Measurements from ENCODE around the gene LRP1.
"Not testable (repeated sequence)": the region's sequence is repeated elsewhere in the genome, so short reads cannot be mapped to it uniquely, and the experiment has no call there.

LRP1 gene

GRCh38 chr12:57116580-57117281 is 11.6 kb upstream of the LRP1 start:
- no peak for DNase-seq (ENCODE audit: low spot score)
- Mint-ChIP-seq H3K4me3 (no peak overlapping the region), H3K4me1 (ENCODE audit: low read depth) (peaks cover 10% of the 10 kb centered on the region), H3K36me3 (ENCODE audit: low read depth) (no peaks in the 10 kb centered on the region), H3K9me3 (no peaks in the 10 kb centered on the region), H3K27ac (no peak overlapping the region), H3K27me3 (ENCODE audit: low read depth) (peaks cover 12% of the 10 kb centered on the region)

- DNase-seq (ENCODE audit: low spot score) = no peak
Measured at GRCh38 chr12:57118711-57119271, 9.5 kb upstream of the LRP1 start.

GRCh38 chr12:57119294-57120085 is 8.8 kb upstream of the LRP1 start:
- Mint-ChIP-seq H3K27me3 (ENCODE audit: low read depth) (peaks cover 20% of the 10 kb centered on the region), H3K36me3 (ENCODE audit: low read depth) (peaks cover 6% of the 10 kb centered on the region), H3K27ac (no peak overlapping the region), H3K9me3 (peaks cover 14% of the 10 kb centered on the region), H3K4me3 (no peak overlapping the region), H3K4me1 (ENCODE audit: low read depth) (peaks cover 4% of the 10 kb centered on the region)
- DNase-seq (ENCODE audit: low spot score) = no peak

More at GRCh38 chr12:57118711-57119271, 9.5 kb upstream of the LRP1 start:
- Mint-ChIP-seq H3K4me3 (no peak overlapping the region), H3K27ac (peak overlapping the region; percentile 13), H3K36me3 (ENCODE audit: low read depth) (peaks cover 3% of the 10 kb centered on the region), H3K27me3 (ENCODE audit: low read depth) (peaks cover 15% of the 10 kb centered on the region), H3K4me1 (ENCODE audit: low read depth) (no peaks in the 10 kb centered on the region), H3K9me3 (peaks cover 8% of the 10 kb centered on the region)

- H3K4me3 Mint-ChIP-seq; H3K36me3 Mint-ChIP-seq (ENCODE audit: low read depth): not testable (repeated sequence)
- peaks cover 14% of the 10 kb centered on the region for H3K9me3 Mint-ChIP-seq
Measured at GRCh38 chr12:57120718-57121117, 7.6 kb upstream of the LRP1 start.

GRCh38 chr12:57123813-57124212 is 4.5 kb upstream of the LRP1 start:
- no peak overlapping the region for H3K4me3 Mint-ChIP-seq
- peaks cover 14% of the 10 kb centered on the region for H3K9me3 Mint-ChIP-seq
- no peak overlapping the region for H3K27ac Mint-ChIP-seq
- H3K36me3 Mint-ChIP-seq (ENCODE audit: low read depth) = peaks cover 6% of the 10 kb centered on the region
- H3K4me1 Mint-ChIP-seq (ENCODE audit: low read depth) = peaks cover 13% of the 10 kb centered on the region
- DNase-seq (ENCODE audit: low spot score) = no peak
- peaks cover 31% of the 10 kb centered on the region for H3K27me3 Mint-ChIP-seq (ENCODE audit: low read depth)

More at GRCh38 chr12:57120718-57121117, 7.6 kb upstream of the LRP1 start:
- not testable (repeated sequence) for H3K27ac Mint-ChIP-seq; DNase-seq (ENCODE audit: low spot score); H3K4me1 Mint-ChIP-seq (ENCODE audit: low read depth)
- peaks cover 28% of the 10 kb centered on the region for H3K27me3 Mint-ChIP-seq (ENCODE audit: low read depth)

GRCh38 chr12:57124261-57124877 is 3.9 kb upstream of the LRP1 start:
- H3K27me3 Mint-ChIP-seq (ENCODE audit: low read depth) = peaks cover 31% of the 10 kb centered on the region
- H3K27ac Mint-ChIP-seq = no peak overlapping the region
- H3K4me1 Mint-ChIP-seq (ENCODE audit: low read depth) = peaks cover 13% of the 10 kb centered on the region
- peak; percentile 65 for DNase-seq (ENCODE audit: low spot score)
- no peak overlapping the region for H3K4me3 Mint-ChIP-seq
- H3K9me3 Mint-ChIP-seq = peaks cover 14% of the 10 kb centered on the region
- peaks cover 6% of the 10 kb centered on the region for H3K36me3 Mint-ChIP-seq (ENCODE audit: low read depth)

GRCh38 chr12:57126061-57126460 is 2.2 kb upstream of the LRP1 start:
- Mint-ChIP-seq H3K4me1 (ENCODE audit: low read depth) (peaks cover 17% of the 10 kb centered on the region), H3K9me3 (peaks cover 14% of the 10 kb centered on the region), H3K27me3 (ENCODE audit: low read depth) (peaks cover 43% of the 10 kb centered on the region), H3K36me3 (ENCODE audit: low read depth) (peaks cover 6% of the 10 kb centered on the region), H3K4me3 (no peak overlapping the region), H3K27ac (no peak overlapping the region)
- no peak for DNase-seq (ENCODE audit: low spot score)

GRCh38 chr12:57126561-57126960 is 1.7 kb upstream of the LRP1 start:
- Mint-ChIP-seq H3K4me3 (peak overlapping the region; percentile 39), H3K27ac (no peak overlapping the region), H3K36me3 (ENCODE audit: low read depth) (peaks cover 6% of the 10 kb centered on the region), H3K9me3 (peaks cover 14% of the 10 kb centered on the region), H3K4me1 (ENCODE audit: low read depth) (peaks cover 17% of the 10 kb centered on the region), H3K27me3 (ENCODE audit: low read depth) (peaks cover 45% of the 10 kb centered on the region)
- no peak for DNase-seq (ENCODE audit: low spot score)

GRCh38 chr12:57127101-57127725 is 1.1 kb upstream of the LRP1 start:
- peaks cover 49% of the 10 kb centered on the region for H3K27me3 Mint-ChIP-seq (ENCODE audit: low read depth)
- no peak overlapping the region for H3K27ac Mint-ChIP-seq
- H3K9me3 Mint-ChIP-seq = peaks cover 14% of the 10 kb centered on the region
- peak; percentile 59 for DNase-seq (ENCODE audit: low spot score)
- peak overlapping the region; percentile 82 for H3K4me3 Mint-ChIP-seq
- H3K4me1 Mint-ChIP-seq (ENCODE audit: low read depth) = peaks cover 17% of the 10 kb centered on the region
- H3K36me3 Mint-ChIP-seq (ENCODE audit: low read depth) = peaks cover 6% of the 10 kb centered on the region

- no peak for DNase-seq (ENCODE audit: low spot score)
- Mint-ChIP-seq H3K36me3 (ENCODE audit: low read depth) (peaks cover 4% of the 10 kb centered on the region), H3K27me3 (ENCODE audit: low read depth) (peaks cover 48% of the 10 kb centered on the region), H3K9me3 (peaks cover 8% of the 10 kb centered on the region), H3K27ac (no peak overlapping the region), H3K4me3 (peak overlapping the region; percentile 22), H3K4me1 (ENCODE audit: low read depth) (peaks cover 17% of the 10 kb centered on the region)
Measured at GRCh38 chr12:57128519-57129247, 400 bp downstream of the LRP1 start.

GRCh38 chr12:57129321-57129842 is 1.1 kb downstream of the LRP1 start:
- no peak for DNase-seq (ENCODE audit: low spot score)
- peak overlapping the region; percentile 64 for H3K4me3 Mint-ChIP-seq
- H3K4me1 Mint-ChIP-seq (ENCODE audit: low read depth) = peaks cover 14% of the 10 kb centered on the region
- peaks cover 44% of the 10 kb centered on the region for H3K27me3 Mint-ChIP-seq (ENCODE audit: low read depth)
- H3K27ac Mint-ChIP-seq = no peak overlapping the region
- H3K9me3 Mint-ChIP-seq = peaks cover under 1% of the 10 kb centered on the region
- no peaks in the 10 kb centered on the region for H3K36me3 Mint-ChIP-seq (ENCODE audit: low read depth)

GRCh38 chr12:57129889-57130288 is 1.6 kb downstream of the LRP1 start:
- H3K27ac Mint-ChIP-seq = no peak overlapping the region
- peaks cover 12% of the 10 kb centered on the region for H3K4me1 Mint-ChIP-seq (ENCODE audit: low read depth)
- no peaks in the 10 kb centered on the region for H3K36me3 Mint-ChIP-seq (ENCODE audit: low read depth)
- peaks cover 39% of the 10 kb centered on the region for H3K27me3 Mint-ChIP-seq (ENCODE audit: low read depth)
- H3K4me3 Mint-ChIP-seq = peak overlapping the region; percentile 64
- DNase-seq (ENCODE audit: low spot score) = no peak
- no peaks in the 10 kb centered on the region for H3K9me3 Mint-ChIP-seq

- Mint-ChIP-seq H3K4me3 (no peak overlapping the region), H3K27ac (no peak overlapping the region)
Measured at GRCh38 chr12:57130941-57131340, 2.7 kb downstream of the LRP1 start.

More at GRCh38 chr12:57130941-57131340, 2.7 kb downstream of the LRP1 start:
- DNase-seq (ENCODE audit: low spot score) = no peak
- no peaks in the 10 kb centered on the region for H3K36me3 Mint-ChIP-seq (ENCODE audit: low read depth)
- H3K27me3 Mint-ChIP-seq (ENCODE audit: low read depth) = peaks cover 34% of the 10 kb centered on the region
- peaks cover 12% of the 10 kb centered on the region for H3K4me1 Mint-ChIP-seq (ENCODE audit: low read depth)
- H3K9me3 Mint-ChIP-seq = no peaks in the 10 kb centered on the region
